T follicular helper cell (primary cell): ENCODE data around the gene SPRED2.
"Not testable (repeated sequence)": the region's sequence is repeated elsewhere in the genome, so short reads cannot be mapped to it uniquely, and the experiment has no call there.

ENCODE experiments used
- DNase-seq: peaks from one replicate; pipeline ENCODE4 v3.0.0-alpha.2; 2020; ENCODE audit warnings: low read depth

Gene SPRED2

GRCh38 chr2:65343386-65343785 is 89.0 kb downstream of the SPRED2 start:
- no peak for DNase-seq

- no peak for DNase-seq
Observed at GRCh38 chr2:65340898-65341681, 91.3 kb downstream of the SPRED2 start.

- no peak for DNase-seq
Observed at GRCh38 chr2:65339648-65340047, 92.8 kb downstream of the SPRED2 start.

GRCh38 chr2:65338830-65339495 is 93.4 kb downstream of the SPRED2 start:
- DNase-seq = not testable (repeated sequence)

- DNase-seq = not testable (repeated sequence)
Observed at GRCh38 chr2:65337915-65338314, 94.5 kb downstream of the SPRED2 start.

- DNase-seq = no peak
Observed at GRCh38 chr2:65334714-65335113, 97.7 kb downstream of the SPRED2 start.

GRCh38 chr2:65331336-65332025 is 100.9 kb downstream of the SPRED2 start:
- no peak for DNase-seq

- DNase-seq = no peak
Observed at GRCh38 chr2:65329525-65329924, 102.9 kb downstream of the SPRED2 start.

GRCh38 chr2:65326276-65326675 is 106.1 kb downstream of the SPRED2 start:
- no peak for DNase-seq

- DNase-seq = no peak
Observed at GRCh38 chr2:65325066-65325465, 107.3 kb downstream of the SPRED2 start.

- DNase-seq = no peak
Observed at GRCh38 chr2:65320946-65321345, 111.5 kb downstream of the SPRED2 start.

GRCh38 chr2:65320042-65320725 is 112.2 kb downstream of the SPRED2 start:
- no peak for DNase-seq

GRCh38 chr2:65319674-65320041 is 112.7 kb downstream of the SPRED2 start:
- DNase-seq = no peak

GRCh38 chr2:65319072-65319673 is 113.2 kb downstream of the SPRED2 start:
- no peak for DNase-seq

GRCh38 chr2:65317841-65318240 is 114.6 kb downstream of the SPRED2 start:
- no peak for DNase-seq

GRCh38 chr2:65317351-65317750 is 115.0 kb downstream of the SPRED2 start:
- not testable (repeated sequence) for DNase-seq

- DNase-seq = no peak
Observed at GRCh38 chr2:65316072-65316471, 116.3 kb downstream of the SPRED2 start.

- DNase-seq = no peak
Observed at GRCh38 chr2:65314801-65315441, 117.5 kb downstream of the SPRED2 start.

GRCh38 chr2:65313954-65314256 is 118.5 kb downstream of the SPRED2 start:
- no peak for DNase-seq

GRCh38 chr2:65313126-65313953 is 119.1 kb downstream of the SPRED2 start:
- DNase-seq = no peak

GRCh38 chr2:65311596-65311995 is 120.8 kb downstream of the SPRED2 start:
- DNase-seq = no peak
